Brain microvascular endothelial cell (primary cell): ENCODE data around the gene CYP8B1.

ENCODE experiments used
- DNase-seq: peaks from one replicate; pipeline ENCODE4 v3.0.0-alpha.2; 2020
- H3K27ac ChIP-seq: fragments of 250-450 bp; sonication (Bioruptor Pico); 2 replicates; pipeline ENCODE4 v1.5.1; 2020; ENCODE audit warnings: mild to moderate bottlenecking, moderate library complexity
- H3K27me3 ChIP-seq: fragments of 250-450 bp; sonication (Bioruptor Pico); replicated peaks from 2 replicates; pipeline ENCODE4 v1.5.1; 2020; ENCODE audit warnings: mild to moderate bottlenecking
- H3K36me3 ChIP-seq: fragments of 250-450 bp; sonication (Bioruptor Pico); replicated peaks from 2 replicates; pipeline ENCODE4 v1.5.1; 2020; ENCODE audit warnings: mild to moderate bottlenecking
- H3K4me3 ChIP-seq: 2 replicates; pipeline ENCODE4 v1.5.1; 2011; ENCODE audit warnings: low read depth, mild to moderate bottlenecking, control low read depth, low read length, moderate library complexity
- CTCF ChIP-seq: IDR thresholded peaks from 2 replicates; pipeline ENCODE4 v1.5.1; 2011; ENCODE audit warnings: low read depth, mild to moderate bottlenecking, moderate library complexity, low read length, control low read depth, inconsistent platforms; ENCODE audit errors: missing control alignments
- in situ Hi-C: cut with HindIII; loops from 2 replicates; pipeline ENCODE4 v1.10.0; 2017; ENCODE audit warnings: low sequenced_read_pairs, low pct_ligation_motif_present

The CYP8B1 gene

DNA sequence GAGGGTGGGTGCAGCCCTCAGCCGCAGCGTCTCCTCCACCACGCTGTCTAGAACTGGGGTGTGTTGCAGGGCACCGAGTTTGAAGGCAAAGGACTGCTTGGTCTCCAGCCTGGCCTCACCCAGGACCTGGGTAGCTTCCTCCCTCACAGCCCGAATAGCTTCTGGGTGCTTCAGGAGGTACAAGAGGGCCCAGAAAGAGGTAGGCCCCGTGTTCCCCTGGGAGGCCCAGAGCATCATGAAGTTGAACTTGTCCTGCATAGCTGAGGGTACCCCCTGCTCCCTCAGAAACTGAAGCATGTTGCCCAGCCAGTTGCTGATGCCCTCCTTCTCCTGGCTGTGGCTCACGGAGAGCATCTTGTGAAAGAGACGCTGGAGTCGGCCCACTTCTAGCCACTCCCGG is 930 bp downstream of the CYP8B1 start:
- no peak for TF ChIP-seq CTCF
- in situ Hi-C loops = no loop called here

DNA sequence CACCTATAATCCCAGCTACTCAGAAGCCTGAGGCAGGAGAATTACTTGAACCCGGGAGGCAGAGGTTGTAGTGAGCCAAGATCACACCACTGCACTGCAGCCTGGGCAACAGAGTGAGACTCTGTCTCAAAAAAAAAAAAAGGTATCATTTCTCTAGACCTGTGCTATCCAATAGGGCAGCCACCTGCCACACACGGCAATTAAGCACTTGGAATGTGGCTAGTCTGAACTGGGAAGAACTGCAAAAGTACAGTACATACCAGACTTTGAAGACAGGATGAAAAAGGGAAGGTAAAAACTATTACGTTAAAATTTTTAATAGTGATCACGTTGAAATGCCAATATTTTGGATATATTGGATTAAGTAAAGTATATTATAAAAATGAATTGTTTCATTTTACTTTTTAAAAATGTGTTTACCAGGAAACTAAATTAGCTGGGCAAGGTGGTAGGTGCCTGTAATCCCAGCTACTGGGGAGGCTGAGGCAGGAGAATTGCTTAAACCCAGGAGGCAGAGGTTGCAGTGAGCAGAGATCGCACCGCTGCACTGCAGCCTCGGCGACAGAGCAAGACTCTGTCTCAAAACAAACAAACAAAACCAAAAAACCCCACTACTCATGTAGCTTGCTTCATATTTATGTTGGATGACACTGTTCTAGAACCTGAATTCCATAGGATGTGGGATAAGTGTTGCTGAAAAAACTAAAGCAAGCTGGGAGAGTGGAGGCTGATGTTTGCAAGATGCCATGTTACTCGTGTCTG is 2.3 kb downstream of the CYP8B1 start:
- no peak for DNase-seq
- Histone ChIP-seq H3K27me3 (no peaks in the 10 kb centered on the region), H3K36me3 (no peaks in the 10 kb centered on the region), H3K27ac (no peak overlapping the region), H3K4me3 (no peak overlapping the region)
- in situ Hi-C loops = no loop called here
- no peak for TF ChIP-seq CTCF

More for the DNA sequence above, 930 bp downstream of the CYP8B1 start:
- Histone ChIP-seq H3K27ac (no peak overlapping the region), H3K4me3 (no peak overlapping the region), H3K27me3 (no peaks in the 10 kb centered on the region), H3K36me3 (no peaks in the 10 kb centered on the region)
- DNase-seq = no peak

- H3K27me3 ChIP-seq = no peaks in the 10 kb centered on the region
These were observed 3.0 kb downstream of the CYP8B1 start for GRCh38 chr3:42872718-42873117.

DNA sequence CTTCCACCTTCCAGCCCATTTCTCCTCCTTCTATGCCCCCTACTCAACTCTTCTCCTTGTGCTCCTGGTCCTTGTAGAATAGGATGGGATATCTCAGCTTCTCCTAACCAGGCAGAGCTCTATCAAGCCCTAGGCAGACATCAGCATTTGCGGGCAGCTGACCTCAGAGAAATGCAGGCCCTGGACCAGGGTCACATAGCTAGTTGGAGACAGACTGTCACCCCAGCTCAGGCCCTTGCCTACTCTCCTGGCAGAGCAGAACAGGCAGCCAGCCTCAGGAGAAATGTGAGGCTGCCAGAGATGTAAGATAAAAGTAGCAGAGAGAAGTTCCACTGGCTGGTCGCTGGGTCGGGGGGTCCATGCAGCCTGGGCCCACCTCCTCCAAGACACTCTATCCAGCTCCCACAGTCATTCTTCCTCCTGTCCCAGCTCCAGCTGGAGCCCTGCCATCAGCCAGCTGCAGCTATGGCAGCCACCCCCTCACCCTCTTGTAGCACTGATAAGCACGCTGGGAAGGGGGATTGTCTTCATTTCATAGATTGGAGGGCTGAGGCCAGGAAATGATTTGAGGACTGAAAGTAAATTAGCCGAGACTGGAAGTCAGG is 4.0 kb downstream of the CYP8B1 start:
- no peak overlapping the region for H3K4me3 ChIP-seq
- H3K36me3 ChIP-seq = no peaks in the 10 kb centered on the region
- in situ Hi-C loops = no loop called here
- H3K27ac ChIP-seq = no peak overlapping the region
- no peak for TF ChIP-seq CTCF
- H3K27me3 ChIP-seq = no peaks in the 10 kb centered on the region
- DNase-seq = no peak

More at GRCh38 chr3:42872718-42873117, 3.0 kb downstream of the CYP8B1 start:
- in situ Hi-C loops = no loop called here
- H3K36me3 ChIP-seq = no peaks in the 10 kb centered on the region
- DNase-seq = no peak
- no peak for TF ChIP-seq CTCF
- no peak overlapping the region for H3K27ac ChIP-seq
- no peak overlapping the region for H3K4me3 ChIP-seq

DNA sequence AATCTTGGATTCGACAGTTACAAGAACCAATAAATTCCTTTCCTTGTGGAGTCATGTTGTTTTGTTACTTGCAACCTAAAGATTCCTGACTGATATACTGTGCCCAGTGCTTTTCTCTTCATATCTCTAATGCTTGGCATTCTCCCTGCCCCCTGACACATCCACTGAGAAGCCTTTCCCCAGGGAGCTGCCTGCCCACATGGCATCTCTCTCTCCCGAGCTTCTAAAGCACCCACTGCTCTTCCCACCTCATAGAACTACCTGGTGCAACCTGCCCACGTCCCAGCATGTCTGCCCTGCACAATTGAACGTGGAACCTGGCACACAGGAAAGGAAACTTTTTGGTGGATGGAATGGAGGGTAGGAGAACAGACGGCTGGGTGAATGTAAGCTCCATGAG is 6.8 kb downstream of the CYP8B1 start:
- no peak for DNase-seq
- in situ Hi-C loops = no loop called here
- H3K27ac ChIP-seq = no peak overlapping the region
- H3K36me3 ChIP-seq = no peaks in the 10 kb centered on the region
- TF ChIP-seq CTCF = no peak
- no peaks in the 10 kb centered on the region for H3K27me3 ChIP-seq
- no peak overlapping the region for H3K4me3 ChIP-seq
